Upper lobe of left lung (tissue), 4 donors: Measurements from ENCODE around the gene SLC28A1.

ENCODE experiments used
- POLR2AphosphoS5 ChIP-seq, 2 donors: sonication (generic); formaldehyde crosslinking; IDR thresholded peaks; one replicate each; pipeline ENCODE4 v1.5.1; 2017; ENCODE audit warnings: antibody characterized with exemption in 2 of 2
- TF ChIP-seq, protein P1 (sequence below), 6 experiments: fragments of 450-650 bp in 4 of 6; fragments of 200-600 bp in 2 of 6; sonication (generic) in 2 of 6; IDR thresholded peaks; one replicate each; pipeline ENCODE4 v1.5.1; 2016 to 2019; ENCODE audit warnings: antibody characterized with exemption in 6 of 6

DNA sequence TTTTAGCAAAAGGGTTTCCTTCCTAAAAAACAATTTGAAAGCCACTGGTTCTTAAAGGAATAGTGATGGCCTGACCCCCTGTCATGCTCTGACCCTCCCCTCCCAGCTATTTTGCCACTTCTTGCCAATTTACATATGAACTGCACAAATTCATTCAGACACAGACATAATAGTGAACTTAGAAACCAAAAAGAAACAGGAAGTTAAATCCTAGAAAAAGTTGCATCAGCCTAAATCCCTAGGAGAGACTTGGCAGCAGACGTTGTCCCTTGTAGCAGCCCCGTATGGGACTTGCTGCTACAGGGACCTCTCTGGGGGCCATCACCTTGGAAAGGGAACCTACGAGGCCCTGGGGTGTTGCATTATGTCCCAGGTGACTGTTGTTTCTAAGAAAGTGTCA lies 82.9 kb downstream of the SLC28A1 start:
- TF ChIP-seq POLR2AphosphoS5 (IDR thresholded peaks at IDR 0.05): no peak
- TF ChIP-seq, protein P1, sequence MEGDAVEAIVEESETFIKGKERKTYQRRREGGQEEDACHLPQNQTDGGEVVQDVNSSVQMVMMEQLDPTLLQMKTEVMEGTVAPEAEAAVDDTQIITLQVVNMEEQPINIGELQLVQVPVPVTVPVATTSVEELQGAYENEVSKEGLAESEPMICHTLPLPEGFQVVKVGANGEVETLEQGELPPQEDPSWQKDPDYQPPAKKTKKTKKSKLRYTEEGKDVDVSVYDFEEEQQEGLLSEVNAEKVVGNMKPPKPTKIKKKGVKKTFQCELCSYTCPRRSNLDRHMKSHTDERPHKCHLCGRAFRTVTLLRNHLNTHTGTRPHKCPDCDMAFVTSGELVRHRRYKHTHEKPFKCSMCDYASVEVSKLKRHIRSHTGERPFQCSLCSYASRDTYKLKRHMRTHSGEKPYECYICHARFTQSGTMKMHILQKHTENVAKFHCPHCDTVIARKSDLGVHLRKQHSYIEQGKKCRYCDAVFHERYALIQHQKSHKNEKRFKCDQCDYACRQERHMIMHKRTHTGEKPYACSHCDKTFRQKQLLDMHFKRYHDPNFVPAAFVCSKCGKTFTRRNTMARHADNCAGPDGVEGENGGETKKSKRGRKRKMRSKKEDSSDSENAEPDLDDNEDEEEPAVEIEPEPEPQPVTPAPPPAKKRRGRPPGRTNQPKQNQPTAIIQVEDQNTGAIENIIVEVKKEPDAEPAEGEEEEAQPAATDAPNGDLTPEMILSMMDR (IDR thresholded peaks at IDR 0.05): no peak
